HG03354 (cell line): Measurements from ENCODE around the gene IL17RE.
"Not testable (repeated sequence)": the region's sequence is repeated elsewhere in the genome, so short reads cannot be mapped to it uniquely, and the experiment has no call there.

Experiments used
- ATAC-seq: cut with Tn5 transposase; IDR thresholded peaks from one replicate; pipeline ENCODE4 v1.9.1; 2021; ENCODE audit warnings: mild to moderate bottlenecking; ENCODE audit not compliant: unreplicated experiment, poor library complexity, severe bottlenecking

The IL17RE gene

DNA sequence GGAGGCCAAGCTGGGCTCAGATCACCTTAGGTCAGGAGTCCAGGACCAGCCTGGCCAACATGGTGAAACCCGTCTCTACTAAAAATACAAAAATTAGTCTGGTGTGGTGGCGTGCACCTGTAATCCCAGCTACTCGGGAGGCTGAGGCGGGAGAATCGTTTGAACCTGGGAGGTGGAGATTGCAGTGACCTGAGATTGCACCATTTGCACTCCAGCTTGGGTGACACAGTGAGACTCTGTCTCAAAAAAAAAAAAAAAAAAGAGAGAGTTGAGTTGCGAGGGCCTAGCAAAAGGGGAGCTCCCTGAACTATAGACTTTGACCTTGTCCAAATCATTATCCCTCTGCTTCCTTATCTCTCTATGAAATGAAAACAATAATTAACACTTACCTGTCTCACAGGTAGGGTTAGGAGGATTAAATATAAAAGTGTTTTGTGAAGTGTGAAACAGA lies 1.7 kb upstream of the IL17RE start:
- not testable (repeated sequence) for ATAC-seq

DNA sequence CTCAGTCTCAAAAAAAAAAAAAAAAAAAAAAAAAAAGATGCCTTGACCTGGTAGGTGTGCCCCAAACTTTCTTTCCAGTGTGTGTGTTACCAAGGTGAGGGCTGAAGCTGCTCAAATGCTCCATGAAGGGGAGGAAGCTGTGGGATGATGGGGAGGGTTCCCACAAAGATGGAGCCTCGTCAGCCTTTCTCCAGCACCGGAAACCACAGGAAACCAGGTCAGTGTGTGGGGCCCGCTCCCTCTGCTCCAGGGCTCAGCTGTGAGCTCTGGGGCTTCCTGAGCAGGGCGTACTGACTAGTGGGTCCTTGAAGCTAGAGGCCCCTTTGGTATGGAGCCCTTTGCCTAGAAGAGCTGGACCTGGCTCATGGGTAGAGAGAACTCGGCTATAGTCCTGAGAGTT lies 681 bp upstream of the IL17RE start:
- ATAC-seq = no peak

DNA sequence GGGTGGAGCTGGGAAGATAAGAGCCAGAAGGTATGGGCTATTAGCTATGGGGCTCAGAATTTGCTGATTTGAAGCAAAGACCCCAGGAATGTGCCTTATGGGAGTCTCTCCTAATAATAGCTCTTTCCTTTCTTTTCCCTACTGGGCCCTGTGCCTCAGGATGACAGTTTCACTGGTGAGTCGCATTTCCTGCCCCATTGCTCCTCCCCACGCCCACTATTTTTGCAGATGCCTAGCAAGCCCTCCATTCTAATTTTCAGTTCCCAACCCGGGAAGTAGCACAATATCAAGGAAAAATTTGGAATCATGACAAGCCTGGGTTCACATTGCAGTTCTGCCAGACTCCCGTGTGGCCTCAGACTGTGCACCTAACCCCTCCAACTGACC lies 583 bp downstream of the IL17RE start:
- no peak for ATAC-seq

DNA sequence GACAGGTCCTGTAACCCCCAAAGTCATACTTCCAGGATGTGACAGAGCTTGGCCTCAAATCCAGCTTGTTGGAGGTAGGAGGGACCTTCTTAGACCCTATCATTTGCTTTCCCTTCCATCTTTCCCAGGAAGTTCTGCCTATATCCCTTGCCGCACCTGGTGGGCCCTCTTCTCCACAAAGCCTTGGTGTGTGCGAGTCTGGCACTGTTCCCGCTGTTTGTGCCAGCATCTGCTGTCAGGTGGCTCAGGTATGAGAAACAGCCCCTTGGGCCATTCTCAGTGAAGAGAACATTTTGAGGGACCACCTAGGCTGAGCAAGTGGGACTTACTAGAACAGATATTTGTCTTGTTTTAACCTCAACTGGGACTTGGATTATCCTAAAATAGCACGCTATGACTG lies 1.3 kb downstream of the IL17RE start:
- ATAC-seq = no peak

DNA sequence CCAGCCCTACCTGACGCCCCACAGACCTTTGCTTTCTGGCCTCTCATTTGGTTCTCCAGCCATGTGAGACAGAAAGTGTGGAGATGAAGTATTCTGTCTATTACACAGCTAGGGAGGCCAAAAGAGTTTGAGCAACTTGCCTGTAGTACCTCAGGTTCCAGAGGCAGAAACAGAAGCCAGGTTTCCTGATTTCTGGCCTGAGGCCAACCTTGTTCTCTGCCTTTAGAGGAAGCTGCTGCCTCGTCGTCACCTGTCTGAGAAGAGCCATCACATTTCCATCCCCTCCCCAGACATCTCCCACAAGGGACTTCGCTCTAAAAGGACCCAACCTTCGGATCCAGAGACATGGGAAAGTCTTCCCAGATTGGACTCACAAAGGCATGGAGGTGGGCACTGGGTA lies 3.8 kb downstream of the IL17RE start:
- no peak for ATAC-seq

DNA sequence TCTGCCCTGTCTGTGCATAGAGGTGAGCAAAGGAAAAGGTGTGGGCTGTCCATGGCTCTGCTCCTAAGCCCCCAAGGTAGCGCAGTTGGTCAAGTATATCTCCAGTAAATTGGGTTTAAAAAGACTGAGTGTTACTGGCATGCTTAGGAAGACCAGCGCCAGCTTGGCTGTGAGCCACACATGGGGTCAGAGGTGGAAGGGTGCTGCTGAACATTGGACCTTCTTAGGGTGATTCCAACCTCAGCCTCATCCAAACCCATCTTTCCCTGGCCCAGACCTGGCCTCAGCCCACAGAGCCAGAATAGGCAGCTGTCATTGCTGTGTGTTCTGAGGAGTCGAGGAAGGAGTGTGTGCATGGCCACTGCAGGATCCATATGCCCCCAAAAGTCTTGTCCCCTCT lies 5.6 kb downstream of the IL17RE start:
- no peak for ATAC-seq

DNA sequence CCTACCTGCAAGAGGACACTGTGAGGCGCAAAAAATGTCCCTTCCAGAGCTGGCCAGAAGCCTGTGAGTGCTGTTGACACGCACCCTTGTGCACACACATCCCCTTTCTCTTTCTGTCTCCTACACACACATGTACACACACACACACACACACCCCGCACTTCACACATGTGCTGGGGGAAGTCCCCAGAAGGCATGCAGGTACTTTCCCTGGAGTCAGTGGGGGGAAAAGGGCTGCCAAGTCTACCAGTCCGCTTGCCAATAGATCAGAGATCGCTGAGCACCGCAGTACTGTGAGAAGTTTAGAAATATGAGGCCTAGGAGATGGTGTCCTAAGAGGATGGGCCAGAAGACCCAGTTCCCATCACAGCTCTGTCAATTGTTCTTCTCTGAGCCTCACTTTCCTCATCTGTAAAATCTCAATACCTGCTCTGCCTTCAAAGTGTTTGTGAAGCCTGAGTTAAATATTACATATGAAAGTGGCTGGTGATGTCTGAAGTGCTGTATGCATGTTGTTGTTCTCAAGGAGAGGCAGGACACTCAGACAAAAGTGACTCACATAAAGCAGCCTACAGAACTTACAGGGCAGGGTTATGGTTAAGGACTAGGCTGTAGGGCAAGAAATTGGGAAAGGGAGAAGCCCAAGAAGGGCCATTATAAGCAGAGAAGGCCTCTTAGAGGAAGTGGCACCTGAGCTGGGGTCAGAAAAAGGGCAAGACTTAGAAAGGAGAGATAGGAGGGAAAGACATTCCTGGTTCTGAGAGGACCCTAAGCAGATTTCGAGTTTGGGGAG lies 6.8 kb downstream of the IL17RE start:
- ATAC-seq = no peak

DNA sequence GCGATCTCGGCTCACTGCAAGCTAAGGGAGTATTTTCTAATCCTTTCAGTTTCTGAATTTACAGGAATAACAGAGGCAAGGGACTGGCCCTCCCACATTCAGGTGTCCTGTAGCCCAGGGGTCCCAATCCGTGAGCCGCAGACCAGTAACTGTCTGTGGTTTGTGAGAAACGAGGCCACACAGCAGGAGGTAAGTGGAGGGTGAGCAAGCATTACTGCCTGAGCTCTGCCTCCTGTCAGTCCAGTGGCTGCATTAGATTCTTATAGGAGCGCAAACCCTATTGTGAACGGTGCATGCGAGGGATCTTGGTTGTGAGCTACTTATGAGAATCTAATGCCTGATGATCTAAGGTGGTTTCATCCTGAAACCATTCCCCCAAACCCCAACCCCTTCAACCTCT lies 9.2 kb downstream of the IL17RE start:
- ATAC-seq = no peak

DNA sequence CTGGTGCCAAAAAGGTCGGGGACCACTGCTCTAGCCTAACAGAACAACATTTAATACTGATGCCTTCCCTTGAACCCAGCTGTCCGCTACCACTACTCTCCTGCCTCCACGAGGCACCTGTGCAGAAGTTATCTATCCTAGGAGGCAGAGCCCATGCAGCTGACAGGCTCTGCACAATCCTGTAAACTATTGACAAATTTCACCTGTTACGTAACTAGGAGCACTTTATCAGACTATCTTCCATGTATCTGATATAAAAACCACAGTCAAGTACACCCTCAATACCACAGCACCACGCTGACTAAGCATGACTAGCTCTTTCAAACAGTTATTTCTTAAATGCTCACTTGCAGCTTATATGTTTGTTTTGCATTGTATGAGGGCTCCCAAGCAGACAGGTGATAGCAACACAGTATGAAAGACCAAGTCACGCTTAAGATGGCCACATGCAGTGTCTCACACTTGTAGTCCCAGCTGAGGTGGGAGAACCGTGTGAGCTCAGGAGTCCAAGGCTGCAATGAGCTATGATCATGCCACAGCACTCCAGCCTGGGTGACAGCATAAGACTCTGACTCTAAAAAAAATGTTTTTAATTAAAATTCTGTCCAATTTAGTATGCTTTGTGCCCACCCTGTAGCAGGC lies 9.8 kb downstream of the IL17RE start:
- ATAC-seq = no peak

DNA sequence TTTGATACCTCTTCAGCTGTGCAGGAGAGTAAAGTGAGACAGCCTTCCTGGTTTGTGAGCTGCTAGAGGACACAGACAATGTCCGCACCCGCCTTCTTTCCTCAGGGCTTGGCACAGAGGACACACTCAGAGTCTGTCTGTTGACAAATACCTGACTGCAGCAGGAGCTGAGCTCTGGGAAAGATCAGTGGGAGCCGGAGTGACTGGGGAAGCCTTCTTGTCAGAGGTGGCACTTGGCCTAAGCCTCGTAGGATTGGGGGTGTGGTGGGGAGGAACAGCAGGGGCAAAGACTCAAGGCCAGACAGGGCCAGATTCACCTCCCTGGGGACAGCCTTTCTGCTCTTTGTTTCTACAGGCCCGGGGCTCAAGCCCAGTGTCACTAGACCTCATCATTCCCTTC lies 11.0 kb downstream of the IL17RE start:
- no peak for ATAC-seq

DNA sequence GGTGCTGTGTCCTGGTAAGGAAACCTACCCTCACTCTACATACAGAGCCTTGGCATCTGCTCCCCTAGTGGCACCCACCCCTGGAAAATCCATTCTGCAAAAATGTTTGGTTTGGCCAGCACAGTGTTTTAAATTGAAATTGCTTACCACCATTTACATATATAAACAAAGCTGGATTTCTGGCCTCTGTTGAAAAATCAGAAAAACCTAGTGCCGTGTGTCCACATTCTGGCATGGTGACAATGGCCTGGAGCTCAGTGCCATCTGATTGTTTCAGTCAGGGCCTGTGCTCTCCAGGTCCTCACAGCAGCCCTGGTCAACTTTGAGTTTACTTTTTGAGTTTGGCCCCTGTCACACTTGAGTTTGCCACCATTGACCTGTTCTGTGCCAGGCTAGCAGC lies 11.4 kb downstream of the IL17RE start:
- no peak for ATAC-seq

DNA sequence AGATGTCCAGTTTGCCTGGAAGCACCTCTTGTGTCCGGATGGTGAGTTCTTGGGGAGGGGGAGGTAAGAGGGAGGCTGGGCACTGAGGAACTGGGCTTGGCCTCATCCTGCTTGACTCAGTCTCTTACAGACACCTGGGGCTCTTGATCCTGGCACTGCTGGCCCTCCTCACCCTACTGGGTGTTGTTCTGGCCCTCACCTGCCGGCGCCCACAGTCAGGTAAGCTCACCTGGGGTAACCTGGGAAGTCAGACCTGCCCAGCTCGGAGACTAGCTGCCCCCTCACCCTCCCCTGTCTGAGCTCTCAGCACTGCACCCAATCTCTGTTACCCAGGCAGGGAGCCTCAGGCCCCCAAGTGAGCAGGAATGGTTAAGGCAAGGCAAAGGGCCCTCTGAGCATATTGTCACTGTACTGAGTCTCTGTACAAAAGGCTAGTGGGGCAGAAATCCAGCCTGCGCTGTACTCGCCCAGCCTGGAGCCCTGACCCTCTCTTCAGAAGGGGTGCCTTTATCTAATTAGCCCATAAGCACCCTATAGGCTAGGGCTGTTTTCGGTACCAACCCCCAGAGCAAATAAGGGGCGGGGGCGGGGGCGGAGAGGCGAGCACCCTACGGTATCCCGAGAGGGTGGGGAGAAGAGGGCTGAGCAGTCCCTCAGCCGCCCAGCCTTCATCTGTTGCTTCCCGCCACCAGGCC lies 12.1 kb downstream of the IL17RE start:
- peak; percentile 54 for ATAC-seq

DNA sequence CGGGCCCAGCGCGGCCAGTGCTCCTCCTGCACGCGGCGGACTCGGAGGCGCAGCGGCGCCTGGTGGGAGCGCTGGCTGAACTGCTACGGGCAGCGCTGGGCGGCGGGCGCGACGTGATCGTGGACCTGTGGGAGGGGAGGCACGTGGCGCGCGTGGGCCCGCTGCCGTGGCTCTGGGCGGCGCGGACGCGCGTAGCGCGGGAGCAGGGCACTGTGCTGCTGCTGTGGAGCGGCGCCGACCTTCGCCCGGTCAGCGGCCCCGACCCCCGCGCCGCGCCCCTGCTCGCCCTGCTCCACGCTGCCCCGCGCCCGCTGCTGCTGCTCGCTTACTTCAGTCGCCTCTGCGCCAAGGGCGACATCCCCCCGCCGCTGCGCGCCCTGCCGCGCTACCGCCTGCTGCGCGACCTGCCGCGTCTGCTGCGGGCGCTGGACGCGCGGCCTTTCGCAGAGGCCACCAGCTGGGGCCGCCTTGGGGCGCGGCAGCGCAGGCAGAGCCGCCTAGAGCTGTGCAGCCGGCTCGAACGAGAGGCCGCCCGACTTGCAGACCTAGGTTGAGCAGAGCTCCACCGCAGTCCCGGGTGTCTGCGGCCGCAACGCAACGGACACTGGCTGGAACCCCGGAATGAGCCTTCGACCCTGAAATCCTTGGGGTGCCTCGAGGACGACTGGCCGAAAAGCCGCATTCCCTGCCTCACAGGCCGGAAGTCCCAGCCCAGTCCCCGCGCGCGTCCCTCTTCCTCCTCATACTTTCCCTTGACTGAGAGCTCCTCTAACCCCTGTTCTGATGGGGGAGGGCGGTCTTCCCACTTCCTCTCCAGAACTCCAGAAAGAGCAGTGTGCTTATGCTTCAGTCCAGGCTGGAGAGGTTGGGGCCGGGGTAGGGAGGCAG lies 12.8 kb downstream of the IL17RE start:
- ATAC-seq = peak; percentile 44

DNA sequence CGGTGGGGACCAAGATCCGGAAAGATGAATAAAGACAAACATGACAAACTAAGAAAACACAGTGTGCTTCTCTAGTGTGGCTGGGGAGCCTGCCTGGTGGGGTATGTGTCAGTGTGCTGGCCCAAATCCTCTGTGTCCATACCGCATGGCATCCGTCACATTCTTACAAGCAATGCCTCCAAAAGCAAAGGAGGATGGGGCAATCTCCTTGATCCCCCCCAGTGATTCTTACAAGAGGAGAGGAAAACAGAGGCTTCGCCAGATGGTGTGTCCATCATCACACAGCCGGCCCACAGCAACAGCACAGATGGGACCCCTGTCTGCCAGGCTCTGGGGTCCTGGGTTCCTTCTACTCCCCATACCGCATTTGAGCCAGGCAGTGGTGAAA lies 13.7 kb downstream of the IL17RE start:
- ATAC-seq = no peak

DNA sequence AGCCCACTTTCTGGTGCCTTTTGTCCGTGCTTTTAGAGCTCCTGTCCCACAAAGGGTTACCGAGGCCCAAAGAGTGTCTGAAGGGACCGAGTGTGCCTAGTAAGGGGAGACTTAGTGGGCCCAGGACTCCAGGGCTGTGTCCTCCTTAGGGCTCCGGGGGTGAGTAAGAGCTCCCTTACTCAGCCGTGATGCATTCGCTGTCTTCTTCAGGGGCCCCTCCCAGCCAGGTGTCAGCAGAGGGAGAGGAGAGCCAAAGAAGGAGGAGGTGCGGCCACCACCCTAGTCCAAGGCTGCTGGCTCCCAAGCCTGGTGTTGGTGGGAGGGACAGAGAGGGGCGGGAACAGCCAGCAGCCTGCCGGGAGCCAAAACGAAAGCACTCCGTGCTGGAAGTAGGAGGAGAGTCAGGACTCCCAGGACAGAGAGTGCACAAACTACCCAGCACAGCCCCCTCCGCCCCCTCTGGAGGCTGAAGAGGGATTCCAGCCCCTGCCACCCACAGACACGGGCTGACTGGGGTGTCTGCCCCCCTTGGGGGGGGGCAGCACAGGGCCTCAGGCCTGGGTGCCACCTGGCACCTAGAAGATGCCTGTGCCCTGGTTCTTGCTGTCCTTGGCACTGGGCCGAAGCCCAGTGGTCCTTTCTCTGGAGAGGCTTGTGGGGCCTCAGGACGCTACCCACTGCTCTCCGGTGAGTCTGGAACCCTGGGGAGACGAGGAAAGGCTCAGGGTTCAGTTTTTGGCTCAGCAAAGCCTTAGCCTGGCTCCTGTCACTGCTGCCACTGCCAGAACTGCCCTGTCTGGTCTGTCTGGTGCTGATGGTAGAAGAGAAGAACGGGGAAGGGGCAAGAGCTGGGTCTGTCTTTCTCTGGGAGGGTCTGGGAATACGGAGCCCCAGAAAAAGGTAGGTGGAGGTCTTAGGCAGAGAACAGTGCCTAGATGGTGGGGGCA lies 14.4 kb downstream of the IL17RE start, which contains the start of gene IL17RC:
IL17RC (plus strand) TSS at position 365 of the 947 bp plus-strand sequence; CDS start at position 583, 218 bp downstream.
- ATAC-seq = no peak

DNA sequence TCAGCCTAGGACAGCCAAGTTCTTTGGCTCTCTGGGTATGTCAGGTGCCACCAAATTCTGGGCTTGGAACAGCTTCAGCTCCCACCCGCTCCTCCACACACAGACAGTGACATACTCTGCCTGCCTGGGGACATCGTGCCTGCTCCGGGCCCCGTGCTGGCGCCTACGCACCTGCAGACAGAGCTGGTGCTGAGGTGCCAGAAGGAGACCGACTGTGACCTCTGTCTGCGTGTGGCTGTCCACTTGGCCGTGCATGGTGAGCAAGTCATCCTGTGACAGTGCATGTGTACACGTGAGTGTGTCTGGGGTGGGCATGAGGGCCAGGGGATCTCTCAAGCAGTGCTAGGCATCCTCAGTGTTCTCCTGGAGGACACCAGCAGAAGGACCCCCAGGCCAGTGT lies 15.2 kb downstream of the IL17RE start:
- ATAC-seq = no peak

DNA sequence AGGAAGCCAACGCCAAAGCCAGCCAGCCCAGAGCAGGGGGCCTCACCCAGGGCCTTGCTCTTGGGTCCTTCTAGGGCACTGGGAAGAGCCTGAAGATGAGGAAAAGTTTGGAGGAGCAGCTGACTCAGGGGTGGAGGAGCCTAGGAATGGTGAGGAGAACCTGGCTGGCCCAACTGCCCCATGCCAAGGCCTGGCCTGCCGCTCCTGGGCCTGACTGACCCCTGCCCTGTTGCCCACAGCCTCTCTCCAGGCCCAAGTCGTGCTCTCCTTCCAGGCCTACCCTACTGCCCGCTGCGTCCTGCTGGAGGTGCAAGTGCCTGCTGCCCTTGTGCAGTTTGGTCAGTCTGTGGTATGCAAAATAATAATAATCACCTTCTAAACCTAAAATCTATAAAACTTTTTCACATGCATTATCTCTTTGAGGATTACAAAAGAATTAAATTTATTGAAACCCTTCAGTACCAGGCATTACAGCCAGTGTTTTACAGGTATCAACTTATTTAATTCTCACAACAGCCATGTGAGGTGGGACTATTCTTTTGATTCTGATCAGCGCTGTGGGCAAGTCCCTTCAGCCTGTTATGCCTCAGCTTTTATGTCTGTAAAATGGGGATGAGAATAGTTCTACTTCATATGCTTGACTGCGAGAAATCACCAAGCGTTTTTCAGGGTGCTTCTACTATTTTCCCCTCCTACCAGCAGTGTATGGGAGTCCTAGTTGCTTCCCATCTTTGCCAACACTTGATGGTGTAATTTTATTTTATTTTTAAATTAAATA lies 15.8 kb downstream of the IL17RE start:
- no peak for ATAC-seq

DNA sequence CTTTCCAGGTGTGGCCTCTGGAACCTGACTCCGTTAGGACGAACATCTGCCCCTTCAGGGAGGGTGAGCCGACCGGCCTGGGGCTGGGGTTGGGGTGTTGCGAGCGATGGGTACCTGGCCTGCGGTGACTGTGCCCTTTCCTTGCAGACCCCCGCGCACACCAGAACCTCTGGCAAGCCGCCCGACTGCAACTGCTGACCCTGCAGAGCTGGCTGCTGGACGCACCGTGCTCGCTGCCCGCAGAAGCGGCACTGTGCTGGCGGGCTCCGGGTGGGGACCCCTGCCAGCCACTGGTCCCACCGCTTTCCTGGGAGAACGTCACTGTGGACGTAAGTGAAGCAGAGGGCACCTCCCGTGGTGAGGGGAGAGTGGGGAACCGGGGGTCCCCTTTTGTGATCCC lies 25.5 kb downstream of the IL17RE start:
- no peak for ATAC-seq
